Measurements from ENCODE around the gene CHD1.
A peak's percentile ranks its signal among the peaks of the same experiment; 100 is the strongest.

CHD1 gene

GRCh38 chr5:98928873-98929709 is at the start of gene CHD1:
Gene CHD1 (minus strand): TSS chr5:98929007. CDS start chr5:98926386, 2,621 bp downstream.
- Histone ChIP-seq H2AFZ (ENCODE audit: low read length) (peak within 1 kb of the TSS; percentile 94), H3K4me2 (ENCODE audit: low read depth, low read length) (peak within 1 kb of the TSS; percentile 85), H4K20me1 (ENCODE audit: insufficient read depth, low read length) (peaks cover 3% of the 10 kb centered on the region), H3K9ac (ENCODE audit: low read length) (peak within 1 kb of the TSS; percentile 99), H3K9me2 (replicated peaks; ENCODE audit: insufficient read depth, low read length) (no peaks in the 10 kb centered on the region), H3K36me3 (replicated peaks; ENCODE audit: insufficient read depth, low read length) (peaks cover 8% of the 10 kb centered on the region; the same call in 1 of the 2 replicates), H3K9me3 (replicated peaks; ENCODE audit: insufficient read depth, low read length) (no peaks in the 10 kb centered on the region), H3F3A (ENCODE audit: insufficient read depth, low read length) (peaks cover 27% of the 10 kb centered on the region), H3K4me1 (ENCODE audit: low read length) (peaks cover 10% of the 10 kb centered on the region; the same call in 1 of the 2 replicates), H3K79me2 (ENCODE audit: low read length) (peaks cover 56% of the 10 kb centered on the region), H3K27me3 (replicated peaks; ENCODE audit: insufficient read depth, low read length) (no peaks in the 10 kb centered on the region), H3K4me3 (ENCODE audit: low read length) (peak within 1 kb of the TSS; percentile 97), H3K27ac (ENCODE audit: low read length) (peak within 1 kb of the TSS; percentile 99)
- TF ChIP-seq, protein P1, sequence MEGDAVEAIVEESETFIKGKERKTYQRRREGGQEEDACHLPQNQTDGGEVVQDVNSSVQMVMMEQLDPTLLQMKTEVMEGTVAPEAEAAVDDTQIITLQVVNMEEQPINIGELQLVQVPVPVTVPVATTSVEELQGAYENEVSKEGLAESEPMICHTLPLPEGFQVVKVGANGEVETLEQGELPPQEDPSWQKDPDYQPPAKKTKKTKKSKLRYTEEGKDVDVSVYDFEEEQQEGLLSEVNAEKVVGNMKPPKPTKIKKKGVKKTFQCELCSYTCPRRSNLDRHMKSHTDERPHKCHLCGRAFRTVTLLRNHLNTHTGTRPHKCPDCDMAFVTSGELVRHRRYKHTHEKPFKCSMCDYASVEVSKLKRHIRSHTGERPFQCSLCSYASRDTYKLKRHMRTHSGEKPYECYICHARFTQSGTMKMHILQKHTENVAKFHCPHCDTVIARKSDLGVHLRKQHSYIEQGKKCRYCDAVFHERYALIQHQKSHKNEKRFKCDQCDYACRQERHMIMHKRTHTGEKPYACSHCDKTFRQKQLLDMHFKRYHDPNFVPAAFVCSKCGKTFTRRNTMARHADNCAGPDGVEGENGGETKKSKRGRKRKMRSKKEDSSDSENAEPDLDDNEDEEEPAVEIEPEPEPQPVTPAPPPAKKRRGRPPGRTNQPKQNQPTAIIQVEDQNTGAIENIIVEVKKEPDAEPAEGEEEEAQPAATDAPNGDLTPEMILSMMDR (IDR thresholded peaks at IDR 0.05; ENCODE audit: low read length), result no peak
- TF ChIP-seq EZH2 (optimal IDR thresholded peaks at IDR 0.05; ENCODE audit: low read depth, low read length) (no peak), EZH2phosphoT487 (IDR thresholded peaks at IDR 0.05; ENCODE audit: low read length) (no peak)
- peak; percentile 97 for DNase-seq

GRCh38 chr5:98978528-98978927 is 49.7 kb upstream of the CHD1 start:
- Histone ChIP-seq H3F3A (ENCODE audit: insufficient read depth, low read length) (no peaks in the 10 kb centered on the region), H2AFZ (ENCODE audit: low read length) (no peak overlapping the region), H3K27me3 (replicated peaks; ENCODE audit: insufficient read depth, low read length) (no peaks in the 10 kb centered on the region), H3K4me1 (ENCODE audit: low read length) (no peaks in the 10 kb centered on the region), H3K9me3 (replicated peaks; ENCODE audit: insufficient read depth, low read length) (no peaks in the 10 kb centered on the region), H3K9ac (ENCODE audit: low read length) (no peak overlapping the region), H3K27ac (ENCODE audit: low read length) (no peak overlapping the region), H3K4me2 (ENCODE audit: low read depth, low read length) (no peak overlapping the region), H4K20me1 (ENCODE audit: insufficient read depth, low read length) (no peaks in the 10 kb centered on the region), H3K79me2 (ENCODE audit: low read length) (no peaks in the 10 kb centered on the region), H3K36me3 (replicated peaks; ENCODE audit: insufficient read depth, low read length) (no peaks in the 10 kb centered on the region), H3K9me2 (replicated peaks; ENCODE audit: insufficient read depth, low read length) (no peaks in the 10 kb centered on the region), H3K4me3 (ENCODE audit: low read length) (no peak overlapping the region)
- TF ChIP-seq EZH2phosphoT487 (IDR thresholded peaks at IDR 0.05; ENCODE audit: low read length) (no peak), EZH2 (optimal IDR thresholded peaks at IDR 0.05; ENCODE audit: low read depth, low read length) (no peak)
- TF ChIP-seq, protein P1 (IDR thresholded peaks at IDR 0.05; ENCODE audit: low read length), result no peak
- no peak for DNase-seq

- Histone ChIP-seq H3K4me3 (ENCODE audit: low read length) (no peak overlapping the region), H4K20me1 (ENCODE audit: insufficient read depth, low read length) (no peaks in the 10 kb centered on the region), H3K36me3 (replicated peaks; ENCODE audit: insufficient read depth, low read length) (no peaks in the 10 kb centered on the region), H3K4me2 (ENCODE audit: low read depth, low read length) (no peak overlapping the region), H3K27ac (ENCODE audit: low read length) (no peak overlapping the region), H3K9me2 (replicated peaks; ENCODE audit: insufficient read depth, low read length) (no peaks in the 10 kb centered on the region), H3F3A (ENCODE audit: insufficient read depth, low read length) (no peaks in the 10 kb centered on the region), H3K27me3 (replicated peaks; ENCODE audit: insufficient read depth, low read length) (no peaks in the 10 kb centered on the region), H3K4me1 (ENCODE audit: low read length) (no peaks in the 10 kb centered on the region), H3K9ac (ENCODE audit: low read length) (no peak overlapping the region), H2AFZ (ENCODE audit: low read length) (no peak overlapping the region), H3K9me3 (replicated peaks; ENCODE audit: insufficient read depth, low read length) (no peaks in the 10 kb centered on the region), H3K79me2 (ENCODE audit: low read length) (no peaks in the 10 kb centered on the region)
- no peak for DNase-seq
- TF ChIP-seq, protein P1 (IDR thresholded peaks at IDR 0.05; ENCODE audit: low read length), result no peak
- TF ChIP-seq EZH2phosphoT487 (IDR thresholded peaks at IDR 0.05; ENCODE audit: low read length) (no peak), EZH2 (optimal IDR thresholded peaks at IDR 0.05; ENCODE audit: low read depth, low read length) (no peak)
Observed at GRCh38 chr5:98977723-98978122, 48.9 kb upstream of the CHD1 start.

Data from MM.1S (cell line).